PC-3 (cell line): ENCODE data around the gene ANGPTL2. TPM values are rescaled to one million over a fixed set of nuclear protein-coding genes. Genes with fewer than 3 reads are reported as not detected.

Experiments used
- ATAC-seq: fragments of 200-7000 bp; cut with Tn5 transposase; 2 replicates; pipeline ENCODE4 v1.9.1; 2020; ENCODE audit warnings: mild to moderate bottlenecking, moderate library complexity
- BruUV-seq: library from RNA; stranded (reverse); fragments of 400-500 nt; replicated peaks from 2 replicates; lab custom pipeline; 2021; lab: Mats Ljungman, UMichigan
- CTCF ChIA-PET: fragments of 300-600 bp; sonication (Branson Sonifier 250); formaldehyde crosslinking; loops from one replicate; lab custom pipeline; 2022; ENCODE audit warnings: antibody characterized with exemption; lab: Charles Lee
- POLR2A ChIA-PET: fragments of 300-600 bp; sonication (Branson Sonifier 250); formaldehyde crosslinking; loops from one replicate; lab custom pipeline; 2022; ENCODE audit warnings: antibody characterized with exemption; ENCODE audit not compliant: unreplicated experiment; lab: Charles Lee
- DNase-seq: peaks from one replicate; pipeline ENCODE4 v3.0.0-alpha.2; 2015
- H2AFZ ChIP-seq: fragments of 300-600 bp; sonication (generic); 2 replicates; pipeline ENCODE4 v1.6.0; 2016; ENCODE audit warnings: antibody characterized with exemption, low read length
- H3F3A ChIP-seq: fragments of 300-600 bp; sonication (generic); one replicate; pipeline ENCODE4 v1.6.0; 2017; ENCODE audit warnings: antibody characterized with exemption, low read length, control low read depth, mild to moderate bottlenecking; ENCODE audit not compliant: unreplicated experiment
- H3K27ac ChIP-seq: fragments of 300-600 bp; sonication (generic); 2 replicates; pipeline ENCODE4 v1.5.1; 2016; ENCODE audit warnings: mild to moderate bottlenecking, low read length
- H3K27me3 ChIP-seq: fragments of 300-600 bp; sonication (generic); 2 replicates; pipeline ENCODE4 v1.6.1; 2016; ENCODE audit warnings: low read length, mixed read lengths
- H3K36me3 ChIP-seq: fragments of 300-600 bp; sonication (generic); 2 replicates; pipeline ENCODE4 v1.6.1; 2016; ENCODE audit warnings: low read depth, mixed run types, low read length, mixed read lengths
- H3K4me1 ChIP-seq: fragments of 300-600 bp; sonication (generic); 2 replicates; pipeline ENCODE4 v1.5.1; 2016; ENCODE audit warnings: low read length; ENCODE audit not compliant: insufficient read depth
- H3K4me2 ChIP-seq: fragments of 300-600 bp; sonication (generic); 2 replicates; pipeline ENCODE4 v1.6.0; 2016; ENCODE audit warnings: low read length
- H3K4me3 ChIP-seq: fragments of 300-600 bp; sonication (generic); 2 replicates; pipeline ENCODE4 v1.5.1; 2016; ENCODE audit warnings: mild to moderate bottlenecking, low read length, mixed read lengths
- H3K79me2 ChIP-seq: fragments of 300-600 bp; sonication (generic); 2 replicates; pipeline ENCODE4 v1.6.1; 2017; ENCODE audit warnings: low read length, mixed read lengths
- H3K9ac ChIP-seq: fragments of 300-600 bp; sonication (generic); 2 replicates; pipeline ENCODE4 v1.6.0; 2016; ENCODE audit warnings: mild to moderate bottlenecking, low read length
- H3K9me2 ChIP-seq: fragments of 300-600 bp; sonication (generic); replicated peaks from 2 replicates; pipeline ENCODE4 v1.6.1; 2016; ENCODE audit warnings: mixed run types, low read length, mixed read lengths
- H3K9me3 ChIP-seq: fragments of 300-600 bp; sonication (generic); 2 replicates; pipeline ENCODE4 v1.6.1; 2016; ENCODE audit warnings: low read length, mixed read lengths
- H4K20me1 ChIP-seq: fragments of 300-600 bp; sonication (generic); 2 replicates; pipeline ENCODE4 v1.6.1; 2016; ENCODE audit warnings: low read length, mixed read lengths
- EZH2 ChIP-seq: fragments of 300-600 bp; sonication (generic); IDR thresholded peaks from one replicate; pipeline ENCODE4 v1.6.1; 2017; ENCODE audit warnings: antibody characterized with exemption, mild to moderate bottlenecking, low read length; ENCODE audit not compliant: unreplicated experiment
- EZH2phosphoT487 ChIP-seq: fragments of 300-600 bp; sonication (generic); IDR thresholded peaks from 2 replicates; pipeline ENCODE4 v1.6.1; 2018; ENCODE audit warnings: mild to moderate bottlenecking, antibody characterized with exemption, low read length, borderline replicate concordance
- intact Hi-C: fragments of 100-400 bp; cut with micrococcal nuclease; formaldehyde crosslinking; loops from 2 replicates; pipeline ENCODE4 v1.9.0; 2023
- total RNA-seq: library from RNA; depleted of rRNA; stranded (reverse); fragments of >200 nt; gene quantifications from 2 replicates; pipeline ENCODE4 v1.2.3, GENCODE V29; 2014
- TF ChIP-seq, protein P1 (sequence below): fragments of 300-600 bp; sonication (generic); conservative IDR thresholded peaks from 2 replicates; pipeline ENCODE4 v1.5.1; 2017; ENCODE audit warnings: antibody characterized with exemption, low read depth, mild to moderate bottlenecking, low read length

The ANGPTL2 gene
- total RNA-seq, 1 experiment from 2014 or later = 0.07 TPM

DNA sequence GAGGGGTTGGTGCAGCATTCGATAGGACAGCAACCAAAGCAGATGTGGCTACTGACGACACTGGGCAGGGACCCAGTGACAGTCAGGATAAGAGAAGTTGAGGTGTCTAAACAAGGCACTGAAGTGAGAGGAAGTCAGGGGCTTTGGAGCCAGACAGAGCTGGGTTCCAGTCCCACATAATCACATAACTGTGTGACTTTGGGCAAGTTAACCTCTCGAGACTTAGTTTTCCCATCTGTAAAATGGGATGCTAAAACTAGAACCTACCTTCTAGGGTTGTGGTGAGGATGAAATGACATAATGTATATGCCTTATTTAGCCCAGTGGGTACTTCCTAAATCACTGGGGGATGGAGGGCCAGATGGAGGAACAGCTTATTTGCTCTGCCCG, 3.1 kb downstream of the ANGPTL2 start:
- Histone ChIP-seq H3K4me1 (peaks cover 24% of the 10 kb centered on the region), H3K27ac (no peak overlapping the region), H4K20me1 (no peaks in the 10 kb centered on the region), H3K79me2 (no peaks in the 10 kb centered on the region), H3K9me2 (no peaks in the 10 kb centered on the region), H3K4me2 (no peak overlapping the region), H2AFZ (no peak overlapping the region), H3K27me3 (no peaks in the 10 kb centered on the region), H3F3A (no peaks in the 10 kb centered on the region), H3K9ac (no peak overlapping the region), H3K4me3 (no peak overlapping the region), H3K9me3 (no peaks in the 10 kb centered on the region), H3K36me3 (no peaks in the 10 kb centered on the region)
- BruUV-seq = no TSS peak
- DNase-seq = no peak
- intact Hi-C loops = no loop called here
- TF ChIP-seq, protein P1, sequence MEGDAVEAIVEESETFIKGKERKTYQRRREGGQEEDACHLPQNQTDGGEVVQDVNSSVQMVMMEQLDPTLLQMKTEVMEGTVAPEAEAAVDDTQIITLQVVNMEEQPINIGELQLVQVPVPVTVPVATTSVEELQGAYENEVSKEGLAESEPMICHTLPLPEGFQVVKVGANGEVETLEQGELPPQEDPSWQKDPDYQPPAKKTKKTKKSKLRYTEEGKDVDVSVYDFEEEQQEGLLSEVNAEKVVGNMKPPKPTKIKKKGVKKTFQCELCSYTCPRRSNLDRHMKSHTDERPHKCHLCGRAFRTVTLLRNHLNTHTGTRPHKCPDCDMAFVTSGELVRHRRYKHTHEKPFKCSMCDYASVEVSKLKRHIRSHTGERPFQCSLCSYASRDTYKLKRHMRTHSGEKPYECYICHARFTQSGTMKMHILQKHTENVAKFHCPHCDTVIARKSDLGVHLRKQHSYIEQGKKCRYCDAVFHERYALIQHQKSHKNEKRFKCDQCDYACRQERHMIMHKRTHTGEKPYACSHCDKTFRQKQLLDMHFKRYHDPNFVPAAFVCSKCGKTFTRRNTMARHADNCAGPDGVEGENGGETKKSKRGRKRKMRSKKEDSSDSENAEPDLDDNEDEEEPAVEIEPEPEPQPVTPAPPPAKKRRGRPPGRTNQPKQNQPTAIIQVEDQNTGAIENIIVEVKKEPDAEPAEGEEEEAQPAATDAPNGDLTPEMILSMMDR = no peak
- TF ChIP-seq EZH2phosphoT487 (no peak), EZH2 (no peak)
- ChIA-PET CTCF (no interaction called here), POLR2A (no interaction called here)
- no peak for ATAC-seq

DNA sequence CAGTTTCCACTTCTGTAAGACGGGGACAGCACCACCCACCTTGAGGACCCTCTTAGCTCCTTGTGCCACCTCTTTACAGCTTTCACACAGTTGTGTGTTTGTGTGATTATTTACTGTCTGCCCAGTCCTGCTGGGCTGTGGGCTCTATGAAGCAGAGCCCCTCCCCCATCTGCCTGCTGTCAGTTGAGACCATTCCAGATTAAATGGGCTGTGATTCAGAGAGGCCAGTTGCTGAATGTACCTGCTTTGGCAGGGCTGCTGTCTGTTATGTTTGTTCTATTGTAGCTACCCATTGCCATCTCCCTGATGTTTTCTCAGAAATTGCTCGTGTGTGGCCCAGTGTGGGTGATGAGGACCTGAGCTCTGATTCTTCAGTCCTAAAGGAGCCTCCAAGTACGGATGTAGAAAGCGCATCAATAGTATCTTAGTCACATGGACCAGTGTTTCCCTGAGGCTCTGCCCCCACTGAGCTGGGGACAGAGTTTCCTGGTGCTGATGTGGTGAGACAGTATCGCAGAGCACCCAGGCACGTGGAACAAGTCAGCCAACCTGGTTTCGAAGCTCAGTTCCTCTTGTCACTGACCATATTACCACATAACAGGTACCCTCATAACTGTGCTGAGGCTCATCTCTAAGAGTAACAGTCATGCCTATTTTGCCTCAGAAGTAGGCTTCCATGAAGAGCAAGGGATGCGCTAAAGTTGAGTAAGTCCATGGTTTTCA, 3.7 kb downstream of the ANGPTL2 start:
- peaks cover 24% of the 10 kb centered on the region for H3K4me1 ChIP-seq
- H3K9me3 ChIP-seq = no peaks in the 10 kb centered on the region
- no peak overlapping the region for H3K27ac ChIP-seq
- DNase-seq (no peak), ATAC-seq (no peak)
- no peak overlapping the region for H2AFZ ChIP-seq
- no peak overlapping the region for H3K4me3 ChIP-seq
- H3K9ac ChIP-seq = no peak overlapping the region
- TF ChIP-seq EZH2phosphoT487 (no peak), EZH2 (no peak)
- TF ChIP-seq, protein P1 = no peak
- ChIA-PET POLR2A (no interaction called here), CTCF (no interaction called here)
- no peaks in the 10 kb centered on the region for H3K27me3 ChIP-seq
- no TSS peak for BruUV-seq
- no peaks in the 10 kb centered on the region for H3K9me2 ChIP-seq
- no peaks in the 10 kb centered on the region for H4K20me1 ChIP-seq
- intact Hi-C loops = no loop called here
- H3K4me2 ChIP-seq = no peak overlapping the region
- H3K79me2 ChIP-seq = no peaks in the 10 kb centered on the region
- H3F3A ChIP-seq = no peaks in the 10 kb centered on the region
- no peaks in the 10 kb centered on the region for H3K36me3 ChIP-seq

DNA sequence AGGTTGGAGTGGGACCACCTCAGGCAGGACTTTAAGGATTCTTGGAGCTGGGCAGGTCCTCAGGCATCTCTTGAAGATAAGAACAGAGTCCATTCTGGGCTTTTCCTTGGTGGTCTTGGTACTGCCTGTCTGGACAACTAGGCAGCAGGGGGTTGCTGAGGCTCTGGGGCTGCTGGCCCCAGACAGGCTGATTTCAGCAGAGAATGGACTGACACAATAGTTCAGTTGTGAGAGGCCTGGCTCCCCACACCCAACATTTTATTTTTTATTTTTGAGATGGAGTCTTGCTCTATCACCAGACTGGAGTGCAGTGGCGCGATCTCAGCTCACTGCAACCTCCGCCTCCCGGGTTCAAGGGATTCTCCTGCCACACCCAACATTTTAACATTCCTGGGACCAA, 4.6 kb downstream of the ANGPTL2 start:
- no peaks in the 10 kb centered on the region for H4K20me1 ChIP-seq
- ChIA-PET CTCF (no interaction called here), POLR2A (no interaction called here)
- H3K4me1 ChIP-seq = peaks cover 33% of the 10 kb centered on the region
- H2AFZ ChIP-seq = no peak overlapping the region
- TF ChIP-seq EZH2 (no peak), EZH2phosphoT487 (no peak)
- TF ChIP-seq, protein P1 = no peak
- BruUV-seq = no TSS peak
- H3K9me2 ChIP-seq = no peaks in the 10 kb centered on the region
- no peak overlapping the region for H3K4me3 ChIP-seq
- H3K9me3 ChIP-seq = no peaks in the 10 kb centered on the region
- H3K27me3 ChIP-seq = no peaks in the 10 kb centered on the region
- intact Hi-C loops = no loop called here
- no peak overlapping the region for H3K9ac ChIP-seq
- H3F3A ChIP-seq = no peaks in the 10 kb centered on the region
- no peak for DNase-seq
- H3K4me2 ChIP-seq = no peak overlapping the region
- no peaks in the 10 kb centered on the region for H3K79me2 ChIP-seq
- no peaks in the 10 kb centered on the region for H3K36me3 ChIP-seq
- H3K27ac ChIP-seq = no peak overlapping the region
- no peak for ATAC-seq
